Adrenal gland (tissue), 12 donors: Measurements from ENCODE around the gene PRKCZ. TPM values are rescaled to one million over a fixed set of nuclear protein-coding genes. Genes with fewer than 3 reads are reported as not detected.
A peak's percentile ranks its signal among the peaks of the same experiment; 100 is the strongest.

ENCODE experiments used
- DNase-seq, 7 donors: peaks; one replicate each; pipeline ENCODE4 v3.0.0-alpha.2; 2019 to 2020
- H3K27ac ChIP-seq, 5 donors: fragments of 200-600 bp; sonication (generic) in 4 of 5; 1 replicate in 3 of 5; 2 replicates in 2 of 5; pipeline versions ENCODE4 v1.5.1 to v1.8.0; 2016 to 2020; ENCODE audit warnings: mild to moderate bottlenecking in 1 of 5
- H3K27me3 ChIP-seq: fragments of 200-600 bp; 2 replicates; pipeline ENCODE4 v1.8.0; 2021
- H3K36me3 ChIP-seq, 2 donors: fragments of 200-600 bp; replicated peaks in 1 of 2; 1 replicate in 1 of 2; 2 replicates in 1 of 2; pipeline versions ENCODE4 v1.5.1 to v1.8.0; 2018 to 2022
- H3K4me1 ChIP-seq, 2 donors: fragments of 200-600 bp; replicated peaks in 1 of 2; 1 replicate in 1 of 2; 2 replicates in 1 of 2; pipeline versions ENCODE4 v1.5.1 to v1.8.0; 2018 to 2021
- H3K4me3 ChIP-seq, 4 donors: fragments of 200-600 bp; sonication (generic) in 3 of 4; one replicate each; pipeline ENCODE4 v1.5.1; 2016 to 2018
- H3K9me3 ChIP-seq, 3 donors: fragments of 200-600 bp; sonication (generic) in 1 of 3; replicated peaks in 1 of 3; 1 replicate in 2 of 3; 2 replicates in 1 of 3; pipeline versions ENCODE4 v1.5.1 to v1.8.0; 2016 to 2021
- POLR2A ChIP-seq, 2 donors: fragments of 450-650 bp; IDR thresholded peaks; one replicate each; pipeline ENCODE4 v1.6.1; 2017; ENCODE audit warnings: antibody characterized with exemption in 2 of 2, mild to moderate bottlenecking in 2 of 2, moderate library complexity in 1 of 2
- WGBS, 4 donors: extraction: QIAGEN DNeasy Blood & Tissue Kit in 2 of 4; methylation state at CpG; one replicate each; pipeline versions ENCODE4 v1.1.5 to v1.1.7; 2013 to 2017; 5-methylcytosine and 5-hydroxymethylcytosine counted together
- intact Hi-C, 2 donors: fragments of 100-400 bp; cut with DNase I; formaldehyde crosslinking; loops; one replicate each; pipeline versions ENCODE4 v1.14.1 to v1.15.0; 2022 to 2023
- polyA plus RNA-seq, 3 donors: library from polyadenylated mRNA; stranded (reverse); fragments of 200-250 nt in 2 of 3; fragments of 350-450 nt in 1 of 3; fragmentation: Illumina TruSeq in 1 of 3; extraction: RNeasy Lipid Tissue Mini Kit (QIAGEN cat#74804) in 1 of 3; gene quantifications; one replicate each; pipeline ENCODE4 v1.2.3, GENCODE V29; 2013 to 2014
- total RNA-seq, 9 donors: library from RNA; depleted of rRNA in 4 of 9; stranded (reverse); fragments of >200 nt in 4 of 9; fragments of 120-200 nt in 1 of 9; fragmentation: NEBNext Ultra II Directional in 1 of 9; extraction: Animal tissue kit (Norgen Biotek cat#: 25700) in 1 of 9; gene quantifications; one replicate each; pipeline versions ENCODE4 v1.1.0 to v1.2.4, GENCODE V29; 2013 to 2023
- TF ChIP-seq, protein P1 (sequence below), 6 experiments: fragments of 450-650 bp in 4 of 6; fragments of 200-600 bp in 2 of 6; sonication (generic) in 1 of 6; IDR thresholded peaks; 1 replicate in 5 of 6; 2 replicates in 1 of 6; pipeline versions ENCODE4 v1.5.1 to v1.8.0; 2016 to 2021; ENCODE audit warnings: antibody characterized with exemption in 6 of 6, mild to moderate bottlenecking in 2 of 6, moderate library complexity in 1 of 6
- donor health status: healthy with polysubstance abuse.
- donor health status: Bipolar disorder and iron deficiency.
- donor health status: DM: yes; HTN: yes; CAD: no.
- donor health status: DM: no; HTN: no; CAD: no.
- donor health status: DM: no; HTN: no; CAD: no.
- donor health status: DM: yes; HTN: yes; CAD: no.

Gene PRKCZ
- total and polyA plus RNA-seq, 12 donors: 8.2 to 50.5 (median 25.4) TPM

DNA sequence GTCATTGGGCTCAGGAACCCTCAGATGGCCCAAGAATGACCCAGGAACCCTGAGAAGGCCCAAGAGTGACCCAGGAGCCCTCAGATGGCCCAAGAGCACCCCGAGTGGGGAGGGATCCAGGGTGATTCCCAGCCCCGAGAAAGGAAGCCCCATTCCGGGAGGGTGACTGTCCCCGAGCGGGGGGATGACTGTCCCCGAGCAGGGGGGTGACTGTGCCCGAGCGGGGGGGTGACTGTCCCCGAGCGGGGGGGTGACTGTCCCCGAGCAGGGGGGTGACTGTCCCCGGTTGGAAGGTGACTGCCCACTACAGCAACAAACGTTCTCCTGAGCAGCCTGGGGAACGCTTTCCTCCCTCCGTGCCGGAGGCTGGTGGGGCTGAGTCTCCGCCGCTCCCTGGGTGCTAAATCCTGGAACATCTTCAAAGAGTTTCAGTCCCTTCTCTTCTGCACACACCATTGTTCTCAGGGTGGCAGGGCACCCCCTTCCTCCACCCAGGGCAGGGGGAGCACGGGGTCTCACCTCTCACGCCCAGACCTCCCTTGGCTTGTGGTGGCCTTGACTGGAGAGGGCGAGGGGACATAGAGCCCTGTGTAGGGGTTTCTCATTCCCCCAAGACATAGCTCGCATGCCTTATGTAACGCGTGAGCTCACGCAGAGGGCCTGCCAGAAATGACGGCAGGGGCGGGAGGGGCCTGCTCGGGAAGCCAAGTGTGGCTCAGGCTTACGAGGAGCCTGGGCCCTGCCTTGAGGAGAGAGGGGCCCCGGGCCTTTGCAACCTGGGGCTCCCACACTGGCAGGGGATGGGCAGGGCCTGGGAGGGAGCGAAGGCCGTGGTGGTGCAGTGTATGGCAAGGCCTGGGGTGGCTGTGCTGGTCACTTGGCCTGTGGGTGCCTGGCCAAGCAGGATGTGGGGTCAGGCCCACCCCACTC lies 163.6 kb downstream of the PRKCZ start:
- peak overlapping the region; percentile 85 to 98 (median 94) for H3K27ac ChIP-seq
- H3K27me3 ChIP-seq: no peaks in the 10 kb centered on the region
- intact Hi-C loops: loop anchor here in 1 of 2 donors (5.0 kb wide), 1 partner anchor 103 kb away; no protein-coding TSS in a partner anchor
- H3K4me3 ChIP-seq: peak overlapping the region in 1 of 4 donors; percentile 24
- TF ChIP-seq, protein P1, sequence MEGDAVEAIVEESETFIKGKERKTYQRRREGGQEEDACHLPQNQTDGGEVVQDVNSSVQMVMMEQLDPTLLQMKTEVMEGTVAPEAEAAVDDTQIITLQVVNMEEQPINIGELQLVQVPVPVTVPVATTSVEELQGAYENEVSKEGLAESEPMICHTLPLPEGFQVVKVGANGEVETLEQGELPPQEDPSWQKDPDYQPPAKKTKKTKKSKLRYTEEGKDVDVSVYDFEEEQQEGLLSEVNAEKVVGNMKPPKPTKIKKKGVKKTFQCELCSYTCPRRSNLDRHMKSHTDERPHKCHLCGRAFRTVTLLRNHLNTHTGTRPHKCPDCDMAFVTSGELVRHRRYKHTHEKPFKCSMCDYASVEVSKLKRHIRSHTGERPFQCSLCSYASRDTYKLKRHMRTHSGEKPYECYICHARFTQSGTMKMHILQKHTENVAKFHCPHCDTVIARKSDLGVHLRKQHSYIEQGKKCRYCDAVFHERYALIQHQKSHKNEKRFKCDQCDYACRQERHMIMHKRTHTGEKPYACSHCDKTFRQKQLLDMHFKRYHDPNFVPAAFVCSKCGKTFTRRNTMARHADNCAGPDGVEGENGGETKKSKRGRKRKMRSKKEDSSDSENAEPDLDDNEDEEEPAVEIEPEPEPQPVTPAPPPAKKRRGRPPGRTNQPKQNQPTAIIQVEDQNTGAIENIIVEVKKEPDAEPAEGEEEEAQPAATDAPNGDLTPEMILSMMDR (IDR thresholded peaks at IDR 0.05): no peak
- TF ChIP-seq POLR2A (IDR thresholded peaks at IDR 0.05): peak in 1 of 2 donors; percentile 55
- peaks cover 33 to 34% of the 10 kb centered on the region in 2 donors for H3K4me1 ChIP-seq
- WGBS, 4 donors: 26 to 32% (median 28%) methylated on average over 8 to 32 of the region's 32 CpGs
- DNase-seq: peak; percentile 75 to 92 (median 87)
- no peaks in the 10 kb centered on the region for H3K9me3 ChIP-seq
- H3K36me3 ChIP-seq: no peaks in the 10 kb centered on the region

DNA sequence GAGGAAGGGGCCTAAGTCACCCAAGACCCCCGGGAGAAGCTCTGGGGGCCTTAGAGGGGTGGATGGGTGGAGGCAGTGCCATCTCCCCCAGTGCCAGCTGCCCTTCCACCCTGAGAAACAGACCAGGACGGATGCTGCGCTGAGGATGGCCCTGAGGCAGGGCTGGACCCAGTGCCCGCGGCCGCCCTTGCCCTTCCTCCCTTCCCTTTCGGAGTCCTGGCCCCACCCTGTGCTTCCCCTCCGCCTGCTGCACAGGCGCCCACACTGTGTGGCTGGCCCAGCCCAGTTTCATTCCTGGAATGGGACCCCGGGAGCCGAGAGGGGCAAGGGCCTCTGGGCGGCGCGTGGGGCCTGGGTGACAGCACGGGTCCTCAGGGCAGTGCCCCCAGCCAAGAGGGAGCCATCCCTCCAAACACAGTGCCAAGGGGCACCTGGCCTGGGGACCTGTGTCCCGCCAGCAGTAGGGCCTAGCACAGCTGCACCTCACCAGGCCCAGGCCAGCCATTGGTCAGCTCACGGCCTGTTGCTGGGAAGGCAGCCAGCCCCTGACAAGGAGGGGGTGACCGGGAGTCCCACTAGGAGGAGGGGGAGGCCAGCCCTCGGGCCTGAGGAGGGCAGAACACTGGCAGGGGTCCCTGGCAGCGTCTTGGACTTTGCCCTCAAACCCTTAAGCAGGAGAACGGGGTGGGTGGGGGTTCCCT lies 164.5 kb downstream of the PRKCZ start:
- no peaks in the 10 kb centered on the region for H3K9me3 ChIP-seq
- H3K27me3 ChIP-seq: no peaks in the 10 kb centered on the region
- intact Hi-C loops: loop anchor here in 1 of 2 donors (5.0 kb wide), 1 partner anchor 103 kb away; no protein-coding TSS in a partner anchor
- no peak for TF ChIP-seq POLR2A (IDR thresholded peaks at IDR 0.05)
- TF ChIP-seq, protein P1 (IDR thresholded peaks at IDR 0.05): no peak
- peaks cover 32 to 34% of the 10 kb centered on the region in 2 donors for H3K4me1 ChIP-seq
- H3K27ac ChIP-seq: peak overlapping the region; percentile 85 to 98 (median 94)
- WGBS, 4 donors: 20 to 60% (median 53%) methylated on average over 1 to 21 of the region's 21 CpGs
- no peak overlapping the region for H3K4me3 ChIP-seq
- H3K36me3 ChIP-seq: no peaks in the 10 kb centered on the region
- peak in 5 of 7 donors; percentile 38 to 71 (median 50) for DNase-seq

DNA sequence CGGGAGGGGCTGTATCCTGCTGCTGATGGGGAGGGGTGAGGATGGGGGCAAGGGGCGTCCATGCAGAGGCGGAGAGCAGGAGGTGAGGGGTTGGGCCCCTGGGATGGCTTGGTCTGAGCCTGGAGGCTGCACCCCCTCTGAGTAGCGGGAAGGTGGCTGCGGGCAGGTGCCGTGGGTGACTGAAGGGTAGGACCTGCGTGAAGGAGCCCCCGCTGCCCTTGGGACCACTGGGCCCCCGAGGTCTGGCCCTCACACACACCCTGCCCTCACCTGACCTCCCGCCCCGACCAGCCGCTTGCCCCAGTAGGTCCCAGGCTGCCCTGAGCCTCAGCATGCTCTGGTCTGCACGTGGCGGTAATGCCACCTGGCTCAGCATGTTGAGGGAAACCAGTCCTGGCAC lies 165.1 kb downstream of the PRKCZ start:
- DNase-seq: peak in 2 of 7 donors; percentile 14 to 34
- intact Hi-C loops: no loop called here
- H3K36me3 ChIP-seq: no peaks in the 10 kb centered on the region
- 89 to 100% (median 93%) methylated on average over 1 to 14 of the region's 14 CpGs for WGBS, 4 donors
- no peak overlapping the region for H3K4me3 ChIP-seq
- no peaks in the 10 kb centered on the region for H3K9me3 ChIP-seq
- TF ChIP-seq POLR2A (IDR thresholded peaks at IDR 0.05): no peak
- TF ChIP-seq, protein P1 (IDR thresholded peaks at IDR 0.05): no peak
- peaks cover 32 to 34% of the 10 kb centered on the region in 2 donors for H3K4me1 ChIP-seq
- H3K27me3 ChIP-seq: no peaks in the 10 kb centered on the region
- H3K27ac ChIP-seq: peak overlapping the region in 2 of 5 donors; percentile 97 to 98
